Stimulated activated CD4-positive, alpha-beta T cell treated with anti-CD3 and anti-CD28 coated beads, Interleukin-12 subunit alpha, Interleukin-12 subunit beta, amount 100 ng/mL, for 48 hours (primary cell): ENCODE measurements around the gene RGS1.

Experiments
- DNase-seq, 3 donors: peaks; one replicate each; pipeline ENCODE4 v3.0.0-alpha.2; 2020; ENCODE audit warnings: low read depth in 2 of 3, low spot score in 1 of 3

The RGS1 gene

DNA sequence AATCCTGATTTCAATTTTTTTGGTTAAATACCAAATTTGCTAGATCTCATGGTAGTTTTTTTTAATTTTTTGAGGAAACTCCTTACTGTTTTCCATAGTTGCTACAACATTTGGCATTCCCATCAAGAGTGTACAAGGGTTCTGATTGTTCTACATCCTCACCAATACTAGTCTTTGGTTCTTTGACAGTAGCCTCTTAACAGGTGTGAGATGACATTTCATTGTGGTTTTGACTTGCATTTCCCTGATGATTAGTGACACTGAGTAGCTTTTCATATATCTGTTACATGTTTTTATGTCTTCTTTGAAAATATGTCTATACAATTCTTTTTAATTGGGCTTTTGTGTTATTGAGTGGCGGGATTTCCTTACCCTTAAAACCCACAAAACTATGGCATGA lies 39.5 kb downstream of the RGS1 start:
- no peak for DNase-seq

DNA sequence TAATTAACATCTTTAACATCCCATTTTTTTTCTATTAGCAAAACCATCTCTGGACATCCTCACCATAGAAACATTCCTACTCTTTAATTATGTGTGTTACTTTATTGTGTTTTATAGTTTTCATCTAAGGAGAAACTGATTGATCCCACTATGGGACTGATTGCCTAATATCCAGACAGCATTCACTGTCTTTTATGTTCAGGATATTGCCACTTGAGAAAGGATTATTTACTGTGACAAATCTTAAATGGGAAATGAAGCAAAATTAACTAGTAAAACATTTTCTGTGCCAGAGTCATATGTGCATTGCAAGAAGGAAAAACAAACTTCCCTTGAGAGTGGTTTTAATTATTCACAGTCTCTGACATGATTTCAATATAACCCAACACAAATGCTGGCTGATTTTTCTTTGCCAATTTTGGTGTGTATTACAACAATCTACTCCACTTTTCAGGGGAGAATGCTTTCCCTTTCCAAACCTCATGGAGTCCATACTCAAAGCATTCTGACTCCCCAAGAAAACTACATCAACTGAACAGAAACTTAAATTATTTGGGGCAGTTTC lies 44.6 kb downstream of the RGS1 start:
- no peak for DNase-seq

DNA sequence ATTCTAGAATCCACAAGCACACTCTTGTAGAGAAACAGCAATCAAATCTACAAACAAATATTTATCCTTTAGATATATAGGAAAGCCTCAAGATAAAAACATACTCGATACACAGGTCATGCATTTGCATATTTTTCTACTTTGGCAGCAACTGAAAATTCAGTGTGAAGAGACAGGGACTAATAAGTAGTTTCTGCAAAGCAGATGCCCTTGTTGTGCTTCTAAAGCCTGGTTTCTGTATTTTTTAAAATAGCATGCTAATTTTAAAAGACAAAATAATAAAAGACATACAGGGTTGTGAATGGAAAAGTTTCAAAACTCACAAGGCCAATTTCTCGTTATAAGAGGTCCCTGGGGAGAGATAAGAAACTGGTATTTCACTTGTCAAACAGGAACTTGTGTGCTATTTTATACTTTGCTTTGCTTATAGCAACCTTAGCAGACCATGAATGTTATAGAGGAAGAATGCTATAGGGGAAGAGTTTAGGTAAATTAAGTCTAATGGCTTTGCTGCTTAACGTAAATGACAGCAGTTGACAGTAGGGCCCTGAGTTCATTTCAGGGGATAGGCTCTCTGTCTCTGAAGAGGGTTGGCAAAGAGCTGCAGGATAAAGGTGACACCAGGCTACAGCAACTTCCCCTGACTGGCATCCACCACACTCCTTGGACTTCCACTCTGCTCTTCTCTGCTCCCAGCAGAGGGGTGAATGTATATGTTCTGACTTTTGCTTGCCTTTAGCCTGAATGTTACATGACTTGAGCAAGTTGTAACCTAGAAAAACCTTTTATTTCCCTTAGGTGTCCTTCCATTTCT lies 51.0 kb downstream of the RGS1 start:
- no peak for DNase-seq

DNA sequence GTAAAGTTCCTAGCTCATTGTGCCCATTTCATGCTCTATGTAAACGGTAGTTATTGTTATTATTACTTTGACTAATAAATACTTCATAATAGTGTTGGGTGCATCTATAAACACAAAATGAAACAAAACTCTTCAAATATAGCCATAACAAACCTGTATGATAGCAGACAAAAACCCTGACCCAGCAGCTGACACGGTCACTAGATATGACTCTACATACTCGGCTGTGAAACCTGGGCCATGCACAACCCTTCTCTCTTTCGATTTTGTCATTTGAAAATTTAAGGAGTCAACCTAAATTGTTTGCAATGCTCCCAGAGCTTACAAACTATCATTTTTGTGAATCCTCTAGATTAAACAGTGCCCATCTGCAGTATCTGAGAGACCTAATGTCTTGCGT lies 52.3 kb downstream of the RGS1 start:
- no peak for DNase-seq

DNA sequence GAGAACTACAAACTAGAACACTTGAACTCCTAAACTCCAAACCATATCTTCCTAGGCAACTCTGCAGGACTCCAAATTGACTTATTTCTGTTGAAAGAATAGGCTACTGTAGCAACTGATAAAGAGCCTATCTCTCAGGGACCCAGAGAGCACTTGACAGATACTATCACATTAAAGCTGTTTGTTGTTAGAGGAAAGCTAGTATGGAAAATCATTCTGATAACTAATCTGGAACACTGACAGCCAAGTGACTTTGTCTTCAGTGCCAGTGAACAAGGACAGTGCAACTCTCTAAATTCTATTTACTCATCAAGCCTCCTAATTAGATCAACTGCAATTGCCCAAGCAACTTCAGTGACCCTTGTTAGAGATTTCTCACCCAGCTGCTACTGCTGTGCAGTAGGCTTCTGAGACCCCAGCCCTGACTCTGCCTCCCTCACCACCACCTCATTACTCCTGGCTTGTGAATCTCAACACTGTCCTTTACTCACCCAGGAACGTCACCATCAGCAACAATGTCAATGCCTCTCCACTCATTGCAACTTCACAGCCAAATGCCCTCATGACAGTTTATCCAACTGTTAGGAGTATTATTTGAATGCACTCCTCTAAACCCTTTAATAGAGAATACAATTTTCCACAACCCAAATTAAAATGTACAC lies 53.0 kb downstream of the RGS1 start:
- DNase-seq = no peak

DNA sequence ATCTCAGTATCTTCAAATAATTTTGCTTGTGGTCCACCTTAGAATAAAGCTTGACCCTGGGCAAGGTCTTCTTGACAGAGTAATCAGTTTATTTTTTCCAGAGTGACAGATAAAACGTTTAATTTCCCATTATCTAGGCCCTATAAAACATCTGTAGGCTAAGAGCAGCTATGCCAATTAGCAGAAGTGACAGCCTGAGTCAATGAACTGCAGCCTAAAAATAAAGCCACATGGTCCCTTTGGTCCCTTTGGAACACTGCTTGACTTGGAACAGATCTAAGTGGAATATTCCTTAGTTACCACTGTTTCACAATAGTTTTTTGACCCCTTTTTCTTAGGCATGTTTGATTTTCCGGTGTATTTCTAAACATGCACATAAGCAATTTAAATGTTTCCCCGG lies 54.0 kb downstream of the RGS1 start:
- DNase-seq = no peak
